NCI-H510A (cell line): Measurements from ENCODE around the gene COL18A1.
"Not testable (repeated sequence)": the region's sequence is repeated elsewhere in the genome, so short reads cannot be mapped to it uniquely, and the experiment has no call there.

Experiments used
- DNase-seq: peaks from one replicate; lab custom pipeline; 2025; lab: John Stamatoyannopoulos, UW

COL18A1 gene

GRCh38 chr21:45367402-45368351, 37.3 kb upstream of the COL18A1 start:
- no peak for DNase-seq

- DNase-seq = not testable (repeated sequence)
These were observed 35.9 kb upstream of the COL18A1 start for GRCh38 chr21:45369018-45369417.

- no peak for DNase-seq
These were observed 34.4 kb upstream of the COL18A1 start for GRCh38 chr21:45370575-45370974.

- no peak for DNase-seq
These were observed 33.9 kb upstream of the COL18A1 start for GRCh38 chr21:45371081-45371480.

- no peak for DNase-seq
These were observed 33.3 kb upstream of the COL18A1 start for GRCh38 chr21:45371655-45372054.

- no peak for DNase-seq
These were observed 32.1 kb upstream of the COL18A1 start for GRCh38 chr21:45372732-45373355.

- no peak for DNase-seq
These were observed 30.8 kb upstream of the COL18A1 start for GRCh38 chr21:45373991-45374816.

- no peak for DNase-seq
These were observed 30.0 kb upstream of the COL18A1 start for GRCh38 chr21:45374826-45375455.

GRCh38 chr21:45376459-45377324, 28.3 kb upstream of the COL18A1 start:
- DNase-seq = no peak

GRCh38 chr21:45377325-45377709, 27.6 kb upstream of the COL18A1 start:
- no peak for DNase-seq

GRCh38 chr21:45377866-45378257, 27.1 kb upstream of the COL18A1 start:
- DNase-seq = no peak

- no peak for DNase-seq
These were observed 26.6 kb upstream of the COL18A1 start for GRCh38 chr21:45378258-45378966.

- no peak for DNase-seq
These were observed 25.6 kb upstream of the COL18A1 start for GRCh38 chr21:45379171-45379900.

GRCh38 chr21:45379901-45380330, 25.0 kb upstream of the COL18A1 start:
- no peak for DNase-seq

GRCh38 chr21:45380566-45380965, 24.4 kb upstream of the COL18A1 start:
- DNase-seq = no peak

GRCh38 chr21:45381036-45381787, 23.8 kb upstream of the COL18A1 start:
- DNase-seq = no peak

GRCh38 chr21:45381865-45382696, 22.9 kb upstream of the COL18A1 start:
- no peak for DNase-seq

- no peak for DNase-seq
These were observed 22.3 kb upstream of the COL18A1 start for GRCh38 chr21:45382697-45382997.
